Smooth muscle cell (in vitro differentiated cells): ENCODE measurements around the gene KDM5A. TPM values are rescaled to one million over a fixed set of nuclear protein-coding genes. Genes with fewer than 3 reads are reported as not detected.
"Not testable (repeated sequence)": the region's sequence is repeated elsewhere in the genome, so short reads cannot be mapped to it uniquely, and the experiment has no call there.

Experiments used
- DNase-seq: peaks from one replicate; lab custom pipeline; 2025; ENCODE audit not compliant: unreplicated experiment; lab: John Stamatoyannopoulos, UW
- H2AFZ ChIP-seq: fragments of 200-600 bp; sonication (generic); 2 replicates; pipeline ENCODE4 v1.6.0; 2016; ENCODE audit warnings: antibody characterized with exemption, low read depth, mild to moderate bottlenecking
- H3F3A ChIP-seq: fragments of 200-600 bp; sonication (generic); 2 replicates; pipeline ENCODE4 v1.6.0; 2017; ENCODE audit warnings: antibody characterized with exemption, low read depth
- H3K27ac ChIP-seq: fragments of 200-600 bp; sonication (generic); 2 replicates; pipeline ENCODE4 v1.5.1; 2016; ENCODE audit warnings: low read depth, mild to moderate bottlenecking
- H3K27me3 ChIP-seq: fragments of 200-600 bp; sonication (generic); 2 replicates; pipeline ENCODE4 v1.6.1; 2016; ENCODE audit warnings: low read depth, mild to moderate bottlenecking
- H3K36me3 ChIP-seq: fragments of 200-600 bp; sonication (generic); 2 replicates; pipeline ENCODE4 v1.5.1; 2016; ENCODE audit warnings: low read depth
- H3K4me1 ChIP-seq: fragments of 200-600 bp; sonication (generic); 2 replicates; pipeline ENCODE4 v1.5.1; 2016; ENCODE audit warnings: low read depth
- H3K4me2 ChIP-seq: fragments of 200-600 bp; sonication (generic); 2 replicates; pipeline ENCODE4 v1.6.0; 2016; ENCODE audit warnings: mild to moderate bottlenecking
- H3K4me3 ChIP-seq: fragments of 200-600 bp; sonication (generic); 2 replicates; pipeline ENCODE4 v1.5.1; 2016; ENCODE audit warnings: mild to moderate bottlenecking
- H3K79me2 ChIP-seq: fragments of 200-600 bp; sonication (generic); 2 replicates; pipeline ENCODE4 v1.6.0; 2016; ENCODE audit warnings: low read depth, mild to moderate bottlenecking
- H3K9ac ChIP-seq: fragments of 200-600 bp; sonication (generic); 2 replicates; pipeline ENCODE4 v1.6.0; 2016; ENCODE audit warnings: low read depth
- H3K9me3 ChIP-seq: fragments of 200-600 bp; sonication (generic); replicated peaks from 2 replicates; pipeline ENCODE4 v1.5.1; 2016; ENCODE audit warnings: low read depth
- H4K20me1 ChIP-seq: fragments of 200-600 bp; sonication (generic); 2 replicates; pipeline ENCODE4 v1.6.0; 2016; ENCODE audit warnings: low read depth
- CTCF ChIP-seq: fragments of 200-600 bp; sonication (generic); IDR thresholded peaks from 2 replicates; pipeline ENCODE4 v1.5.1; 2017; ENCODE audit warnings: borderline replicate concordance, mild to moderate bottlenecking, antibody characterized with exemption; ENCODE audit not compliant: insufficient read depth, poor library complexity, severe bottlenecking
- WGBS: methylation state at CpG from one replicate; pipeline ENCODE4 v1.1.7; 2016; ENCODE audit warnings: low lambda C conversion rate; 5-methylcytosine and 5-hydroxymethylcytosine counted together
- polyA plus RNA-seq: library from polyadenylated mRNA; unstranded; fragments of >200 nt; fragmentation: Nextera tagmentation; extraction: Ambion mirVana; gene quantifications from 2 replicates; pipeline ENCODE4 v1.2.1, GENCODE V29; 2016
- total RNA-seq: library from RNA; depleted of rRNA; stranded (reverse); fragments of >200 nt; gene quantifications from 2 replicates; pipeline ENCODE4 v1.2.3, GENCODE V29; 2014

Gene KDM5A
- total and polyA plus RNA-seq, 2 experiments from 2014 or later = 30.5 to 87.2 TPM

GRCh38 chr12:367972-368371 is 21.1 kb downstream of the KDM5A start:
- peaks cover 25% of the 10 kb centered on the region for H3K79me2 ChIP-seq
- H3K4me2 ChIP-seq = no peak overlapping the region
- WGBS = 98% methylated on average over 1 of the region's 1 CpG
- H3K27me3 ChIP-seq = no peaks in the 10 kb centered on the region
- no peak overlapping the region for H2AFZ ChIP-seq
- H3K4me3 ChIP-seq = no peak overlapping the region
- no peak overlapping the region for H3K27ac ChIP-seq
- H3K36me3 ChIP-seq = peaks cover 45% of the 10 kb centered on the region
- no peaks in the 10 kb centered on the region for H3F3A ChIP-seq
- no peak for TF ChIP-seq CTCF
- H3K4me1 ChIP-seq = no peaks in the 10 kb centered on the region
- no peak overlapping the region for H3K9ac ChIP-seq
- peaks cover 5% of the 10 kb centered on the region for H4K20me1 ChIP-seq
- no peak for DNase-seq
- H3K9me3 ChIP-seq = peaks cover 4% of the 10 kb centered on the region

- H3K4me3 ChIP-seq = no peak overlapping the region
- no peak overlapping the region for H3K9ac ChIP-seq
- WGBS = 93% methylated on average over 2 of the region's 2 CpGs
- H3K79me2 ChIP-seq = peaks cover 27% of the 10 kb centered on the region
- DNase-seq = no peak
- no peaks in the 10 kb centered on the region for H3F3A ChIP-seq
- H3K27ac ChIP-seq = no peak overlapping the region
- peaks cover 13% of the 10 kb centered on the region for H4K20me1 ChIP-seq
- H3K4me2 ChIP-seq = no peak overlapping the region
- H3K4me1 ChIP-seq = no peaks in the 10 kb centered on the region
- peaks cover 4% of the 10 kb centered on the region for H3K9me3 ChIP-seq
- no peak for TF ChIP-seq CTCF
- no peak overlapping the region for H2AFZ ChIP-seq
- no peaks in the 10 kb centered on the region for H3K27me3 ChIP-seq
- peaks cover 55% of the 10 kb centered on the region for H3K36me3 ChIP-seq
Observed at GRCh38 chr12:366820-367219, 22.3 kb downstream of the KDM5A start.

- DNase-seq = no peak
- WGBS = 100% methylated on average over 1 of the region's 1 CpG
- Histone ChIP-seq H3K4me3 (no peak overlapping the region), H4K20me1 (peaks cover 43% of the 10 kb centered on the region), H3K4me2 (no peak overlapping the region), H3F3A (no peaks in the 10 kb centered on the region), H3K9me3 (no peaks in the 10 kb centered on the region), H3K9ac (no peak overlapping the region), H3K27me3 (no peaks in the 10 kb centered on the region), H3K27ac (no peak overlapping the region), H3K36me3 (peaks cover 49% of the 10 kb centered on the region), H3K4me1 (no peaks in the 10 kb centered on the region), H2AFZ (no peak overlapping the region), H3K79me2 (peaks cover 46% of the 10 kb centered on the region)
- no peak for TF ChIP-seq CTCF
Observed at GRCh38 chr12:359091-359490, 30.0 kb downstream of the KDM5A start.

- 89% methylated on average over 7 of the region's 7 CpGs for WGBS
- H3K9ac ChIP-seq = no peak overlapping the region
- H3K4me1 ChIP-seq = no peaks in the 10 kb centered on the region
- H3K27ac ChIP-seq = no peak overlapping the region
- DNase-seq = no peak
- H3K4me3 ChIP-seq = no peak overlapping the region
- no peak overlapping the region for H2AFZ ChIP-seq
- H3K27me3 ChIP-seq = no peaks in the 10 kb centered on the region
- H3K4me2 ChIP-seq = no peak overlapping the region
- H3K79me2 ChIP-seq = peaks cover 35% of the 10 kb centered on the region
- H3K36me3 ChIP-seq = peaks cover 43% of the 10 kb centered on the region
- no peak for TF ChIP-seq CTCF
- peaks cover 7% of the 10 kb centered on the region for H3K9me3 ChIP-seq
- peaks cover 32% of the 10 kb centered on the region for H4K20me1 ChIP-seq
- no peaks in the 10 kb centered on the region for H3F3A ChIP-seq
Observed at GRCh38 chr12:356276-356988, 32.7 kb downstream of the KDM5A start.

GRCh38 chr12:351197-351596 is 37.9 kb downstream of the KDM5A start:
- WGBS = 100% methylated on average over 4 of the region's 4 CpGs

More at GRCh38 chr12:351197-351596, 37.9 kb downstream of the KDM5A start:
- Histone ChIP-seq H3K36me3 (peaks cover 52% of the 10 kb centered on the region), H4K20me1 (peaks cover 17% of the 10 kb centered on the region), H3K79me2 (peaks cover 32% of the 10 kb centered on the region), H3K9me3 (peaks cover 14% of the 10 kb centered on the region)
- DNase-seq, H3K9ac ChIP-seq, H3K27ac ChIP-seq, H3K27me3 ChIP-seq, H3K4me2 ChIP-seq, H3F3A ChIP-seq, H3K4me3 ChIP-seq, H3K4me1 ChIP-seq, H2AFZ ChIP-seq: not testable (repeated sequence)
